ENCODE results near the gene TOP3B. TPM values are rescaled to one million over a fixed set of nuclear protein-coding genes. Genes with fewer than 3 reads are reported as not detected.

The TOP3B gene
- polyA plus RNA-seq, result 10 to 100 TPM in 2 of 3 donors, 1 to 10 TPM in 1; 6.8 to 11.4 (median 10.2) TPM

GRCh38 chr22:21982338-21982965, at the start of gene TOP3B:
Gene TOP3B (minus strand): TSS chr22:21982787. CDS start chr22:21975709, 7,078 bp downstream.
- H3K27ac ChIP-seq (ENCODE audit: low read depth, low read length), result no peak within 1 kb of the TSS
- WGBS, 3 donors, result 0 to 1% (median 0%) methylated on average over 51 to 54 of the region's 54 CpGs

- WGBS, 3 donors, result 77 to 83% (median 80%) methylated on average over 9 of the region's 9 CpGs
- no peak overlapping the region for H3K27ac ChIP-seq (ENCODE audit: low read depth, low read length)
Observed at GRCh38 chr22:22031183-22031945, 48.8 kb upstream of the TOP3B start.

- H3K27ac ChIP-seq (ENCODE audit: low read depth, low read length), result no peak overlapping the region
- WGBS, 3 donors, result 49 to 65% (median 56%) methylated on average over 7 of the region's 7 CpGs
Observed at GRCh38 chr22:22030493-22031182, 48.1 kb upstream of the TOP3B start.

GRCh38 chr22:22027955-22028354, 45.4 kb upstream of the TOP3B start:
- H3K27ac ChIP-seq (ENCODE audit: low read depth, low read length), result no peak overlapping the region
- WGBS, 3 donors, result 95 to 98% (median 98%) methylated on average over 3 of the region's 3 CpGs

GRCh38 chr22:22026157-22026831, 43.7 kb upstream of the TOP3B start:
- H3K27ac ChIP-seq (ENCODE audit: low read depth, low read length), result no peak overlapping the region
- WGBS, 3 donors, result 79 to 82% (median 82%) methylated on average over 13 of the region's 13 CpGs

- 81 to 91% (median 90%) methylated on average over 7 of the region's 7 CpGs for WGBS, 3 donors
- no peak overlapping the region for H3K27ac ChIP-seq (ENCODE audit: low read depth, low read length)
Observed at GRCh38 chr22:22025320-22026156, 43.0 kb upstream of the TOP3B start.

- H3K27ac ChIP-seq (ENCODE audit: low read depth, low read length), result no peak overlapping the region
- 88 to 95% (median 93%) methylated on average over 10 of the region's 10 CpGs for WGBS, 3 donors
Observed at GRCh38 chr22:22024440-22024839, 41.9 kb upstream of the TOP3B start.

- no peak overlapping the region for H3K27ac ChIP-seq (ENCODE audit: low read depth, low read length)
- 56 to 90% (median 75%) methylated on average over 4 of the region's 4 CpGs for WGBS, 3 donors
Observed at GRCh38 chr22:22023581-22024137, 41.1 kb upstream of the TOP3B start.

- 58 to 78% (median 62%) methylated on average over 6 of the region's 6 CpGs for WGBS, 3 donors
- H3K27ac ChIP-seq (ENCODE audit: low read depth, low read length), result no peak overlapping the region
Observed at GRCh38 chr22:22022947-22023534, 40.5 kb upstream of the TOP3B start.

- no peak overlapping the region for H3K27ac ChIP-seq (ENCODE audit: low read depth, low read length)
- 36 to 40% (median 39%) methylated on average over 5 of the region's 5 CpGs for WGBS, 3 donors
Observed at GRCh38 chr22:22022255-22022840, 39.8 kb upstream of the TOP3B start.

GRCh38 chr22:22021162-22021750, 38.7 kb upstream of the TOP3B start:
- no peak overlapping the region for H3K27ac ChIP-seq (ENCODE audit: low read depth, low read length)
- WGBS, 3 donors, result 73 to 92% (median 88%) methylated on average over 1 of the region's 1 CpG

GRCh38 chr22:22020425-22020852, 37.9 kb upstream of the TOP3B start:
- 60 to 87% (median 76%) methylated on average over 2 of the region's 2 CpGs for WGBS, 3 donors
- H3K27ac ChIP-seq (ENCODE audit: low read depth, low read length), result no peak overlapping the region

GRCh38 chr22:22019659-22020424, 37.3 kb upstream of the TOP3B start:
- no peak overlapping the region for H3K27ac ChIP-seq (ENCODE audit: low read depth, low read length)
- 81 to 92% (median 90%) methylated on average over 7 of the region's 7 CpGs for WGBS, 3 donors

GRCh38 chr22:22018825-22019658, 36.5 kb upstream of the TOP3B start:
- no peak overlapping the region for H3K27ac ChIP-seq (ENCODE audit: low read depth, low read length)
- WGBS, 3 donors, result 89 to 97% (median 95%) methylated on average over 10 of the region's 10 CpGs

- no peak overlapping the region for H3K27ac ChIP-seq (ENCODE audit: low read depth, low read length)
- WGBS, 3 donors, result 74 to 85% (median 84%) methylated on average over 3 of the region's 3 CpGs
Observed at GRCh38 chr22:22015631-22016030, 33.0 kb upstream of the TOP3B start.

Measured in adipose tissue (tissue), 3 donors.